ENCODE data around the gene PLD6.

The PLD6 gene

GRCh38 chr17:17229416-17230384, 23.6 kb upstream of the PLD6 start:
- no peak overlapping the region for H2AK5ac ChIP-seq (ENCODE audit: low read length, severe bottlenecking)
- peaks cover 41% of the 10 kb centered on the region for H3K79me1 ChIP-seq (replicated peaks; ENCODE audit: low read length, poor library complexity, severe bottlenecking)
- no peaks in the 10 kb centered on the region for H3K9me3 ChIP-seq (ENCODE audit: control insufficient read depth, low read length)
- no peak overlapping the region for H3K18ac ChIP-seq (ENCODE audit: low read depth in 1 of 2, low read length in 2 of 2)
- 96% methylated on average over 22 of the region's 26 CpGs for WGBS
- peaks cover 79 to 82% of the 10 kb centered on the region in 2 experiments for H3K36me3 ChIP-seq (ENCODE audit: control insufficient read depth in 1 of 2, insufficient read depth in 2 of 2, low read depth in 1 of 2, low read length in 2 of 2)
- H2BK15ac ChIP-seq (ENCODE audit: low read depth, poor library complexity, severe bottlenecking) = no peak overlapping the region
- no peak overlapping the region for H3K27ac ChIP-seq (ENCODE audit: low read length, poor library complexity, severe bottlenecking)
- no peak overlapping the region for H3K14ac ChIP-seq (ENCODE audit: low read length in 2 of 2)
- H2BK120ac ChIP-seq (ENCODE audit: low read depth, low read length) = no peak overlapping the region
- H3K4me3 ChIP-seq (ENCODE audit: insufficient read depth in 1 of 2, low read depth in 1 of 2, low read length in 2 of 2) = no peak overlapping the region
- H3K4me1 ChIP-seq (ENCODE audit: control insufficient read depth, insufficient read depth, low read depth, low read length) = peaks cover 23% of the 10 kb centered on the region
- H2AFZ ChIP-seq (ENCODE audit: low read depth, low read length) = no peak overlapping the region
- H2BK5ac ChIP-seq (ENCODE audit: low read depth, low read length, poor library complexity, severe bottlenecking) = no peak overlapping the region
- H3K27me3 ChIP-seq (ENCODE audit: control insufficient read depth in 1 of 2, insufficient read depth in 1 of 2, low read length in 2 of 2) = no peaks in the 10 kb centered on the region
- no peak for DNase-seq
- no peak overlapping the region for H3K23ac ChIP-seq (ENCODE audit: low read length in 2 of 2)
- no peak overlapping the region for H2BK12ac ChIP-seq (ENCODE audit: low read length in 2 of 2)
- no peak overlapping the region for H3K4me2 ChIP-seq (ENCODE audit: low read length, poor library complexity, severe bottlenecking)
- H3K9ac ChIP-seq (ENCODE audit: low read length) = no peak overlapping the region
- H4K91ac ChIP-seq (ENCODE audit: low read length) = no peak overlapping the region
- no peak overlapping the region for H3K4ac ChIP-seq (ENCODE audit: low read depth in 1 of 2, low read length in 2 of 2)
- H4K8ac ChIP-seq (ENCODE audit: low read length) = no peak overlapping the region

- no peak overlapping the region for H4K8ac ChIP-seq (ENCODE audit: low read length)
- H2BK5ac ChIP-seq (ENCODE audit: low read depth, low read length, poor library complexity, severe bottlenecking) = no peak overlapping the region
- H2BK12ac ChIP-seq (ENCODE audit: low read length in 2 of 2) = no peak overlapping the region
- no peak overlapping the region for H2BK15ac ChIP-seq (ENCODE audit: low read depth, poor library complexity, severe bottlenecking)
- no peak for DNase-seq
- H3K14ac ChIP-seq (ENCODE audit: low read length in 2 of 2) = no peak overlapping the region
- no peak overlapping the region for H4K91ac ChIP-seq (ENCODE audit: low read length)
- H3K4me1 ChIP-seq (ENCODE audit: control insufficient read depth, insufficient read depth, low read depth, low read length) = peaks cover 17% of the 10 kb centered on the region
- no peak overlapping the region for H3K27ac ChIP-seq (ENCODE audit: low read length, poor library complexity, severe bottlenecking)
- H3K18ac ChIP-seq (ENCODE audit: low read depth in 1 of 2, low read length in 2 of 2) = no peak overlapping the region
- H2AFZ ChIP-seq (ENCODE audit: low read depth, low read length) = no peak overlapping the region
- WGBS = 98% methylated on average over 17 of the region's 17 CpGs
- H3K4ac ChIP-seq (ENCODE audit: low read depth in 1 of 2, low read length in 2 of 2) = no peak overlapping the region
- H3K9ac ChIP-seq (ENCODE audit: low read length) = no peak overlapping the region
- H3K23ac ChIP-seq (ENCODE audit: low read length in 2 of 2) = no peak overlapping the region
- no peak overlapping the region for H2AK5ac ChIP-seq (ENCODE audit: low read length, severe bottlenecking)
- H2BK120ac ChIP-seq (ENCODE audit: low read depth, low read length) = no peak overlapping the region
- no peaks in the 10 kb centered on the region for H3K9me3 ChIP-seq (ENCODE audit: control insufficient read depth, low read length)
- H3K4me2 ChIP-seq (ENCODE audit: low read length, poor library complexity, severe bottlenecking) = no peak overlapping the region
- H3K36me3 ChIP-seq (ENCODE audit: control insufficient read depth in 1 of 2, insufficient read depth in 2 of 2, low read depth in 1 of 2, low read length in 2 of 2) = peaks cover 89 to 90% of the 10 kb centered on the region in 2 experiments
- peaks cover 46% of the 10 kb centered on the region for H3K79me1 ChIP-seq (replicated peaks; ENCODE audit: low read length, poor library complexity, severe bottlenecking)
- no peaks in the 10 kb centered on the region for H3K27me3 ChIP-seq (ENCODE audit: control insufficient read depth in 1 of 2, insufficient read depth in 1 of 2, low read length in 2 of 2)
- H3K4me3 ChIP-seq (ENCODE audit: insufficient read depth in 1 of 2, low read depth in 1 of 2, low read length in 2 of 2) = no peak overlapping the region
These were observed 22.6 kb upstream of the PLD6 start for GRCh38 chr17:17228521-17229279.

DNA sequence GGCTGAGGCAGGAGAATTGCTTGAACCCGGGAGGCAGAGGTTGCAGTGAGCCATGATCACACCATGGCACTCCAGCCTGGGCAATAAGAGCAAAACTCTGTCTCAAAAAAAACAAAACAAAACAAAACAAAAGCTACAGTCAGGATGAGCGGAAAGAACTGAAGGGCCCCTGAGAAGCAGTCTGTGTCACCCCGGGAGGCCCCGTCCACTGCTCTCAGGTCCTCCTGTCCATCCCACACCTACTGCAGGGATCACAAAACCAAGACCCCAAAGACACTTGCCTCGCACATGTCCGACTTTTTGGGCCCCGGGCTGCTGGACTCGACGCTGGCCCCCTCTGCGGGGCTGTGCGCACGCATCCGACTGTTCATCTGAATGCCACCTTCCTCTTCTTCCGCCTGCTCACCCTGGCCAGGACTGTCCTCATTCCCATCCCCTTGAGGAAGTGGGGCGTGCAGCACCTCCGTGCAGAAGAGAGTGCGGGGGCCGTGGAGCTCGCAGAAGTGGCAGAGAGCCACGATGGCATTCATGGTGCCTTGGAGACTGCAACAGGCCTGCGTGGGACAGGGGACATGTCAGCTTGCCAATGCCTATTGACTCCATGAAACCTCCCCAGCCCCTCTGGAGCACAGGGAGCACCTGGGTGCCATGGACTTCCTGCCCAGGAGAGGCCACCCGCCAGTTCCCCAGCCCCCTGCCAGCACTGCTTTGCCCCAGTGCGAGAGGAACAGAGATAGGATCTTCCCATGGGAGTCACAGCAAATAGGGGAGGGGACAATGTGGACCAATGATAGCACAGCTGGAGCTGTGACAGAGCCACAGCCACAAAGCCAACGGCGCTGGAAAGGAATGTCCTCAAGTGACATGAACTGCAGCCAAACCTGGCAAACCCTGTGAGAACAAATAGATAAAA, 21.7 kb upstream of the PLD6 start:
- DNase-seq = no peak
- H2BK12ac ChIP-seq (ENCODE audit: low read length in 2 of 2) = no peak overlapping the region
- H3K23ac ChIP-seq (ENCODE audit: low read length in 2 of 2) = no peak overlapping the region
- H3K9ac ChIP-seq (ENCODE audit: low read length) = no peak overlapping the region
- no peak overlapping the region for H3K4me3 ChIP-seq (ENCODE audit: insufficient read depth in 1 of 2, low read depth in 1 of 2, low read length in 2 of 2)
- H3K4ac ChIP-seq (ENCODE audit: low read depth in 1 of 2, low read length in 2 of 2) = no peak overlapping the region
- no peak overlapping the region for H2BK5ac ChIP-seq (ENCODE audit: low read depth, low read length, poor library complexity, severe bottlenecking)
- H3K18ac ChIP-seq (ENCODE audit: low read depth in 1 of 2, low read length in 2 of 2) = no peak overlapping the region
- peaks cover 51% of the 10 kb centered on the region for H3K79me1 ChIP-seq (replicated peaks; ENCODE audit: low read length, poor library complexity, severe bottlenecking)
- H2BK15ac ChIP-seq (ENCODE audit: low read depth, poor library complexity, severe bottlenecking) = no peak overlapping the region
- WGBS = 95% methylated on average over 25 of the region's 25 CpGs
- H3K4me1 ChIP-seq (ENCODE audit: control insufficient read depth, insufficient read depth, low read depth, low read length) = peaks cover 17% of the 10 kb centered on the region
- H3K36me3 ChIP-seq (ENCODE audit: control insufficient read depth in 1 of 2, insufficient read depth in 2 of 2, low read depth in 1 of 2, low read length in 2 of 2) = peaks cover 98 to 99% of the 10 kb centered on the region in 2 experiments
- H4K91ac ChIP-seq (ENCODE audit: low read length) = no peak overlapping the region
- H4K8ac ChIP-seq (ENCODE audit: low read length) = no peak overlapping the region
- no peaks in the 10 kb centered on the region for H3K27me3 ChIP-seq (ENCODE audit: control insufficient read depth in 1 of 2, insufficient read depth in 1 of 2, low read length in 2 of 2)
- H2AK5ac ChIP-seq (ENCODE audit: low read length, severe bottlenecking) = no peak overlapping the region
- no peaks in the 10 kb centered on the region for H3K9me3 ChIP-seq (ENCODE audit: control insufficient read depth, low read length)
- H3K14ac ChIP-seq (ENCODE audit: low read length in 2 of 2) = no peak overlapping the region
- H3K27ac ChIP-seq (ENCODE audit: low read length, poor library complexity, severe bottlenecking) = no peak overlapping the region
- no peak overlapping the region for H3K4me2 ChIP-seq (ENCODE audit: low read length, poor library complexity, severe bottlenecking)
- H2BK120ac ChIP-seq (ENCODE audit: low read depth, low read length) = no peak overlapping the region
- H2AFZ ChIP-seq (ENCODE audit: low read depth, low read length) = no peak overlapping the region

Data from mesenchymal stem cell (in vitro differentiated cells and primary cell).